Pulmonary artery endothelial cell (primary cell): ENCODE data around the gene TUT7. TPM values are rescaled to one million over a fixed set of nuclear protein-coding genes. Genes with fewer than 3 reads are reported as not detected.
A peak's percentile ranks its signal among the peaks of the same experiment; 100 is the strongest.

Experiments
- DNase-seq: peaks from one replicate; pipeline ENCODE4 v3.0.0-alpha.2; 2011; ENCODE audit warnings: low read depth, low spot score
- total RNA-seq: library from RNA; depleted of rRNA; stranded (reverse); fragments of >200 nt; gene quantifications from 2 replicates; pipeline ENCODE4 v1.2.3, GENCODE V29; 2014

The TUT7 gene
- total RNA-seq, 1 donor from 2014 or later = 28.9 TPM

- no peak for DNase-seq
Observed at GRCh38 chr9:86262492-86262891, 91.7 kb downstream of the TUT7 start.

GRCh38 chr9:86259557-86259956 is 94.7 kb downstream of the TUT7 start, which contains the start of gene C9orf153:
TSS of gene C9orf153 (minus strand) at chr9:86259657. CDS start at chr9:86229603, 30,054 bp downstream.
- no peak for DNase-seq

DNA sequence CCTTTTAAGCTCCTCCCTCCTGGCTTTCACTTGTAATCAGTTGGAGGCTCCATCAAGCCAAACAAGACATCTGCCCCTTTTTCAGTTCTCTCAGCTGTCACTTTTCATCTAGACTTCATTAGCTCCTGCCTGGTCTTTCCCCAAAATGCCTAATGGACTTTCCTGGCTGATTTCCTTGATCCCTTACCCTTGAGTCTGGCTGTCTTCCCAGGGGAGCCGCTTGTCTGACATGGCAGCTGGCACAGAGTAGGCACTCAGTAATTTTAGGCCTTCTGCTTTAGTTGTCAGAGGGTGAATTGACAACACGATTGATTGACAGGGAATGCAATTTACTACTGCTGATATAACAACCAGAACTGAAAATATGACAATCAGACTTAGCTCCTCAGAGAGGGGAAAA is 96.8 kb downstream of the TUT7 start:
- DNase-seq = no peak

GRCh38 chr9:86256653-86257052 is 97.6 kb downstream of the TUT7 start:
- no peak for DNase-seq

DNA sequence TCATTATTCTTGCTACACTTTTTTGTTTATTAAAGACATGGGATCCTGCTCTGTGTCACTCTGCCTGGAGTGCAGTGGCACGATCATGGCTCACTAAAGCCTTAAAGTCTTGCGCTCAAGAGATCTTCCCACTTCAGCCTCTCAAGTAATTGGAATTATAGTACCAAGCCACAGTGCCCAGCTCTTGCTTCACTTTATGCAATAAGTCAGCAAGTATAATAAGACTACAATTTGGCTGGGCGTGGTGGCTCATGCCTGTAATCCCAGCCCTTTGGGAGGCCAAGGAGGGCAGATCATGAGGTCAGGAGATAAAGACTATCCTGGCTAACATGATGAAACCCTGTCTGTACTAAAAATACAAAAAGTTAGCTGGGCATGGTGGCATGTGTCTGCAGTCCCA is 100.6 kb downstream of the TUT7 start:
- DNase-seq = no peak

DNA sequence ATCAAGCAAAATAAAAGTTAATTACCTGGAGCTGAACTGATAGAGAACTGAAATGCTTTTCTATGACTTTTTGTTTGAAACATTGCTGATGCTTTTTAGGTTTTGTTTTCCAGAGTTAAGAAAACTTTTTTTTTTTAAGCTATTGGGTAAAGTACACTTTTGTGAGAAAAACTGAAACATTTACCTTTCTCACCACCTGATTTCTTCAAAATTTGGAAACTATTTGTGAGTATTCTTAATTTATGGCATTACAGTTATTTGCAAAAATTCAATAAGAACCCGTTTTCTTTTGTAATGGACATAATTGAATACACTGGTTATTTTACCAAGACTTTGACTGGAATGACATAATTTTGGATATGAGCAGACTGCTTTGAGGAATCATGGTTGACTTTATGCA is 101.3 kb downstream of the TUT7 start:
- no peak for DNase-seq

DNA sequence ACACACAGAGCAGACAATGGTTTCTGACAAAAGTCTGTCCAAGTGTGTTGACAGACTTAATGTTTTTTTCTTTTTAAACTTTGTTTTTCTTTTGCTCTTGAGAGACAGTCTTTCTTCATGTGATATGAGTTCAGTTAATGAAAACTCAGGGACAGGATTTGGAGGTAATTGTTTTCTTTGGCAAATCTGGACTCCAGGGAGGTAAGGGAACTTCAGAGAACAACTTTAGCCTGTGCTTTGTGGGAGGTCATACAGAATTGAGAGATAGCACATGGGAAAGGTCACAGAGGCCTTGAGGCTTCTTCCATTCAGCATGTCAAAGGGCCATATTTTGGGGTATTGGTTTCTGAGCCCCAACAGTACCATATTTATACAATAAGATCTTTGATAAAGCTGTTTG is 104.1 kb downstream of the TUT7 start:
- DNase-seq = no peak

GRCh38 chr9:86248746-86249145 is 105.5 kb downstream of the TUT7 start:
- DNase-seq = no peak

- DNase-seq = no peak
Observed at GRCh38 chr9:86246752-86247161, 107.5 kb downstream of the TUT7 start.

GRCh38 chr9:86242071-86242470 is 112.1 kb downstream of the TUT7 start:
- peak; percentile 11 for DNase-seq

DNA sequence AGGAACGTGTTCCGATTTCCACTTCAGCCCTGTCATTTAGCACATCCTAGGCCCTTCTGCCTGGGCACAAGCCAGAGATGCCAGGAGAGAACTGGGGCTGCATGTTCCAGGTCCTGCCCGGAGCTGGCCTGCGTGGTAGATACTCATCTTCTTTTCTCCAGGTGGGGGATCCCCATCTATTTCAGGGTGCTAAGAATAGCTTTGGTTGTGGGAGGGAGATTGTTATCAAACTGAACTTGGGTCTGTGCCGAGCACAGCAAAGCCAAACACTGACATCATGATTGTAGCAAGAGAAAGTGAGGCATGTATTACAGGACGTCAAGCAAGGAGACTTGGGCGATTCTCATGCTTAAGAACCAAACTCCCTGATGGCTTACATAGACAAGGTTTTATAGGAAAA is 113.0 kb downstream of the TUT7 start:
- no peak for DNase-seq

DNA sequence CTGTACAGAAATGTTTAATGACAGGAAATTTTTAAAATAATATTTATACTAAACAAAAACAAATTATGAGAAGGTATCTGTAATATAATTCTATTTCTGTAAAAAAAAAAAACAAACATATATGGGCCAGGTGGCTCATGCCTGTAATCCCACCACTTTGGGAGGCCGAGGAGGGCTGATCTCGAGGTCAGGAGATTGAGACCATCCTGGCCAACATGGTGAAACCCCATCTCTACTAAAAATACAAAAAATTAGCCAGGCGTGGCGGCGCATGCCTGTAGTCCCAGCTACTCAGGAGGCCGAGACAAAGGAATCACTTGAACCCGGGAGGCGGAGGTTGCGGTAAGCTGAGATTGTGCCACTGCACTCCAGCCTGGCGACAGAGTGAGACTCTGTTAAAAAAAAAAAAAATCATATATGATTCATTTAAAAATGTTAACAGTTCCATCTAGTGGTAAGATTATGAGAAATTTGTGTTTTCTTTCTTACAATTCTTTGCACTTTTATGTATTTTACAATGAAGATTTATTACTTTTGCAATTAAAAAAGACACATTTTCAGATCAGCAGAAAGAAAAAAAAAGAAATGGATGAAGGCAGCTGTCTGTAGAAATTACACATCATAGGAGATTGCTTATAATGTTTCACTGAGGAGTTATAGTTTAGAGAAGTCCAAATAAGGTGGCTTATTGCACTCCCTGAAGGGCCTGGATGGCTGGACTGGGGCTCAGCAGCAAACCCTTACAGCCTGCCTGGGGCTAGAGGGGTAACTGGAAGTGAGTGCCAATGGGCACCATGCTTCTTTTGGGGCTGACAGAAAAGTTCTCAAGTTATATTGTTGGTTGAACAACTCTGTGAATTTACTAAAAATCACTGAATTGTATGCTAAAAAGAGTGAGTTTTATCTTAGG is 115.1 kb downstream of the TUT7 start:
- DNase-seq = no peak

Other genes with a start within 250 kb of the TUT7 start
- 0.07 and 0.14 TPM in 2 replicates for gene C9orf153, start 94.8 kb downstream of the TUT7 start, total RNA-seq
- gene ISCA1, start 71.9 kb downstream of the TUT7 start, total RNA-seq = 22.5 and 29.4 TPM in 2 replicates